ENCODE measurements around the gene CDC20B. TPM values are rescaled to one million over a fixed set of nuclear protein-coding genes. Genes with fewer than 3 reads are reported as not detected.

Gene CDC20B
- polyA plus RNA-seq, 1 experiment, result not detected

DNA sequence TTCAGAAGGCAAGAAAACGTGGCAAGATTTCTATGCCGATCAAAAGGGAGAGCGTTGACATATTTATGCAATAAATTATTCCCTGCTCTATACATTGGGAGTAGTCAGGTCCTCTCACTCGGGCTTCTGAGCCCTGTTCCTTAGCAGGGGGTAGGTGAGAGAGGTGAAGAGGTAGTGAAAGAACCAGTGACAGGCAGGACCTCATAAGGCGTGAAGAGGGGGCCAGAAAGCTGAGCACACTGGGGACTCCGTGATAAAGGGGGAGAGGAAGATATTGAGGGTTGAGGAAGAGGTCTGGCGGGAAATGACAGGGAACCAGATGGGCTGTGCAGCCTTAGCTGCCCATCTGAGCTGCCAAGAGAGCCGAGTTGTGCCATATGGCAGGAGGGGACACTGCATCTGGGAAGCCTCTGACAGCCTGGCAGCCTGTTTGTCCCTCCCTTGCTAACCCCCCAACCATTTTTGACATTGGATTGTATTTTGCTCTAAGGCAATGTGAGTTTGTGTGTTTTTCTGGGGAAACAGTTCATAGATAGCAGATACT lies 782 bp upstream of the CDC20B start:
- H3K27me3 ChIP-seq (ENCODE audit: control insufficient read depth, insufficient read depth, low read length), result peaks cover 51% of the 10 kb centered on the region
- ChIA-PET POLR2A (interaction anchor here (0.6 kb wide), 1 partner anchor 70 kb away, joined by 4 read pairs; no protein-coding TSS in a partner anchor), CTCF (no interaction called here)
- H3K27ac ChIP-seq (ENCODE audit: low read depth, low read length), result no peak overlapping the region
- no peaks in the 10 kb centered on the region; the same call in 1 of the 2 replicates for H3K9me3 ChIP-seq (ENCODE audit: control insufficient read depth, insufficient read depth, low read length)
- DNase-seq (ENCODE audit: low read depth, low spot score), result no peak
- H3K4me3 ChIP-seq (ENCODE audit: low read depth, low read length), result peak overlapping the region; percentile 57
- TF ChIP-seq, protein P1, sequence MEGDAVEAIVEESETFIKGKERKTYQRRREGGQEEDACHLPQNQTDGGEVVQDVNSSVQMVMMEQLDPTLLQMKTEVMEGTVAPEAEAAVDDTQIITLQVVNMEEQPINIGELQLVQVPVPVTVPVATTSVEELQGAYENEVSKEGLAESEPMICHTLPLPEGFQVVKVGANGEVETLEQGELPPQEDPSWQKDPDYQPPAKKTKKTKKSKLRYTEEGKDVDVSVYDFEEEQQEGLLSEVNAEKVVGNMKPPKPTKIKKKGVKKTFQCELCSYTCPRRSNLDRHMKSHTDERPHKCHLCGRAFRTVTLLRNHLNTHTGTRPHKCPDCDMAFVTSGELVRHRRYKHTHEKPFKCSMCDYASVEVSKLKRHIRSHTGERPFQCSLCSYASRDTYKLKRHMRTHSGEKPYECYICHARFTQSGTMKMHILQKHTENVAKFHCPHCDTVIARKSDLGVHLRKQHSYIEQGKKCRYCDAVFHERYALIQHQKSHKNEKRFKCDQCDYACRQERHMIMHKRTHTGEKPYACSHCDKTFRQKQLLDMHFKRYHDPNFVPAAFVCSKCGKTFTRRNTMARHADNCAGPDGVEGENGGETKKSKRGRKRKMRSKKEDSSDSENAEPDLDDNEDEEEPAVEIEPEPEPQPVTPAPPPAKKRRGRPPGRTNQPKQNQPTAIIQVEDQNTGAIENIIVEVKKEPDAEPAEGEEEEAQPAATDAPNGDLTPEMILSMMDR (IDR thresholded peaks at IDR 0.05; ENCODE audit: low read depth, low read length), result no peak

DNA sequence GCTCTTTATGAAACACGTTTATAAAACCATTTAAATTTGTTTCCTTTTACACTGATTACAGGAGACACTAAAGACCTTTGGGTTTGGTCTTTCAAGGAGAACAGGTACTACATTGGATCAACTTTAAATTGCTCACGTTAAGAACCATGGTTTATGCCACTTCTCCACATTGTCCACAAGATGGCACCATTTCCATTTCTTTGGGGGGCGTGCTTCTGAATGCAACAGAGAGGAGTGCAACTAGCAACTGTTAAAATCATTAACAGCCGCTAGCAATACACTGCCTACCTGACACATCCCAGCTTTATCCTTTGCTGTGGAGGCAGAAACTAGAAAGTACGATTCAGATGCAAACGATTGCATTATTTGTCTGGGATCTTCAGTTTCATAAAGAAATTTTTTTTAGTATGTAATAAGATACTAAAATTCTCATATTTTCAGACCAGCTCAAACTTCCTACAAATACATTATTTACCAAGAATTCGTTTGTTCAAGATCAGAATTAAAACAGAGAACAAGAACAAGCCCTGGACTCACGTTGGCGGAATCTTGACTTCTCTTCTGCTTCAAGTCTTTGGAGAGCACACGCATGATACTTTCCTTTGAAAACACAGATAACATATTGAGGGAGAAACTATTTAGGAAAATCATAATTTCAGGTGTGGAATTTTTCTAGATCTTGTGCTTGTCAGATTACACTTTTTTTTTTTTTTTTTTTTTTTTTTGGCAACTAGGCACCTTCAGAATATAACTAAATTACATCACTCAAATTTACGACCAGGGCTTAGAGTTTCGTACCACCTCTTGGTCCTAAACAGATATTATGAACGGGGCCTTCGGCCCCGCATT lies 702 bp downstream of the CDC20B start:
- ChIA-PET CTCF (interaction anchor here (0.6 to 2.2 kb wide), 5 partner anchors 10 to 267 kb away, joined by 3 to 18 read pairs (median 4); partner anchors contain the start of gene GPX8), POLR2A (interaction anchor here (1.1 kb wide), 1 partner anchor 135 kb away, joined by 3 read pairs; the partner anchor contains the start of genes DHX29 and MTREX)
- H3K27ac ChIP-seq (ENCODE audit: low read depth, low read length), result no peak overlapping the region
- H3K27me3 ChIP-seq (ENCODE audit: control insufficient read depth, insufficient read depth, low read length), result peaks cover 38% of the 10 kb centered on the region
- peak; percentile 36 for DNase-seq (ENCODE audit: low read depth, low spot score)
- H3K9me3 ChIP-seq (ENCODE audit: control insufficient read depth, insufficient read depth, low read length), result no peaks in the 10 kb centered on the region; the same call in 1 of the 2 replicates
- H3K4me3 ChIP-seq (ENCODE audit: low read depth, low read length), result peak overlapping the region; percentile 61
- TF ChIP-seq, protein P1 (IDR thresholded peaks at IDR 0.05; ENCODE audit: low read depth, low read length), result peak; percentile 87

GRCh38 chr5:55171471-55171870 lies 1.5 kb downstream of the CDC20B start:
- CTCF ChIA-PET, result interaction anchor here (0.6 to 2.2 kb wide), 5 partner anchors 9 to 538 kb away, joined by 3 to 18 read pairs (median 8); partner anchors contain the start of gene GPX8
- POLR2A ChIA-PET, result interaction anchor here (1.1 kb wide), 1 partner anchor 136 kb away, joined by 3 read pairs; the partner anchor contains the start of genes DHX29 and MTREX
- TF ChIP-seq, protein P1 (IDR thresholded peaks at IDR 0.05; ENCODE audit: low read depth, low read length), result no peak
- no peak for DNase-seq (ENCODE audit: low read depth, low spot score)
- no peak overlapping the region for H3K27ac ChIP-seq (ENCODE audit: low read depth, low read length)
- peaks cover 30% of the 10 kb centered on the region for H3K27me3 ChIP-seq (ENCODE audit: control insufficient read depth, insufficient read depth, low read length)
- H3K9me3 ChIP-seq (ENCODE audit: control insufficient read depth, insufficient read depth, low read length), result no peaks in the 10 kb centered on the region; the same call in 1 of the 2 replicates
- H3K4me3 ChIP-seq (ENCODE audit: low read depth, low read length), result no peak overlapping the region

- ChIA-PET CTCF (interaction anchor here (1.0 to 2.8 kb wide), 3 partner anchors 9 to 259 kb away, joined by 4 to 18 read pairs (median 9); no protein-coding TSS in a partner anchor), POLR2A (interaction anchor here (0.7 kb wide), 1 partner anchor 461 kb away, joined by 10 read pairs; no protein-coding TSS in a partner anchor)
- H3K27ac ChIP-seq (ENCODE audit: low read depth, low read length), result no peak overlapping the region
- no peak for DNase-seq (ENCODE audit: low read depth, low spot score)
- no peak overlapping the region; the same call in 1 of the 2 replicates for H3K4me3 ChIP-seq (ENCODE audit: low read depth, low read length)
- TF ChIP-seq, protein P1 (IDR thresholded peaks at IDR 0.05; ENCODE audit: low read depth, low read length), result no peak
- H3K9me3 ChIP-seq (ENCODE audit: control insufficient read depth, insufficient read depth, low read length), result no peaks in the 10 kb centered on the region
- no peaks in the 10 kb centered on the region for H3K27me3 ChIP-seq (ENCODE audit: control insufficient read depth, insufficient read depth, low read length)
Observed at GRCh38 chr5:55162666-55163065, 10.3 kb downstream of the CDC20B start.

Measured in AG04450 (cell line).